ENCODE measurements around the gene CMC1. TPM values are rescaled to one million over a fixed set of nuclear protein-coding genes. Genes with fewer than 3 reads are reported as not detected.

Gene CMC1
- total and polyA plus RNA-seq, 9 of the 15 experiments (the other 6 are each of a cell fraction or from before 2014, with no cell fraction given), result 15.9 to 74.6 (median 48.9) TPM

DNA sequence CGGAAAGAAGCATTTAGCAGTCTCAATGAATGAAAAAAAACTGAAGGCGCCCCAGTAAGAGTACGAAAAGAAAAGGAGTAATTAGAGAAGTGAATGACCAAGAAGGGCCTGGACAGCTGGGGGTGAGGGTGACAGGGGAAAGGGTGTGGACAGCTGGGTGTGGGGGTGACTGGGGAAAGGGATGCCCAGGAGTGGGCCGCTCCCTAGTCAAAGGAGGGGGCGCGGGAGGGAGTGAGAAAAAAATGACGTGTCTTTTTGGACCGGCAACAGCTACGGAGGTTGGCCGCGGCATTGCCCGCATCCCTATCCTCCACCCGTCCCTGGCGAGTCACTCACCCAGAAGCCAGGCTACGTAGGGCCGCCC is 106.8 kb downstream of the CMC1 start (continued):
- TF ChIP-seq HNRNPL (IDR thresholded peaks at IDR 0.05; ENCODE audit: low read depth, low read length), result no peak
- peak; percentile 35; the same call in 1 of the 2 replicates for TF ChIP-seq SMARCE1 (IDR thresholded peaks at IDR 0.05)
- no peak for TF ChIP-seq LCOR (CRISPR knock-in tag; IDR thresholded peaks at IDR 0.05)
- peak; percentile 67 for TF ChIP-seq EGR1 (conservative IDR thresholded peaks at IDR 0.05)
- TF ChIP-seq, protein P1, sequence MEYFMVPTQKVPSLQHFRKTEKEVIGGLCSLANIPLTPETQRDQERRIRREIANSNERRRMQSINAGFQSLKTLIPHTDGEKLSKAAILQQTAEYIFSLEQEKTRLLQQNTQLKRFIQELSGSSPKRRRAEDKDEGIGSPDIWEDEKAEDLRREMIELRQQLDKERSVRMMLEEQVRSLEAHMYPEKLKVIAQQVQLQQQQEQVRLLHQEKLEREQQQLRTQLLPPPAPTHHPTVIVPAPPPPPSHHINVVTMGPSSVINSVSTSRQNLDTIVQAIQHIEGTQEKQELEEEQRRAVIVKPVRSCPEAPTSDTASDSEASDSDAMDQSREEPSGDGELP (CRISPR knock-in tag; IDR thresholded peaks at IDR 0.05; ENCODE audit: borderline replicate concordance), result peak; percentile 64; the same call in 1 of the 2 replicates
- no peak for TF ChIP-seq U2AF1 (optimal IDR thresholded peaks at IDR 0.05; ENCODE audit: low read depth, low read length)
- TF ChIP-seq ZNF561 (CRISPR knock-in tag; conservative IDR thresholded peaks at IDR 0.05), result no peak
- no peak for TF ChIP-seq ARID3A (IDR thresholded peaks at IDR 0.05; ENCODE audit: borderline replicate concordance, low read depth, low read length)
- TF ChIP-seq MBD1 (CRISPR knock-in tag; IDR thresholded peaks at IDR 0.05), result no peak
- TF ChIP-seq MYC (IDR thresholded peaks at IDR 0.05; ENCODE audit: low read depth, low read length), result no peak
- no peak for TF ChIP-seq MYC (CRISPR knock-in tag; IDR thresholded peaks at IDR 0.05; ENCODE audit: borderline replicate concordance, low read depth)
- TF ChIP-seq FOXP1 (CRISPR knock-in tag; IDR thresholded peaks at IDR 0.05), result no peak
- TF ChIP-seq GATAD2B (IDR thresholded peaks at IDR 0.05; ENCODE audit: borderline replicate concordance), result 0 out of 2 replicates have a peak, but pooled peaks have one; percentile 11
- 0 out of 2 replicates have a peak, but pooled peaks have one; percentile 11 for TF ChIP-seq MTA3 (IDR thresholded peaks at IDR 0.05; ENCODE audit: borderline replicate concordance)
- TF ChIP-seq ATF6 (CRISPR knock-in tag; IDR thresholded peaks at IDR 0.05), result 0 out of 2 replicates have a peak, but pooled peaks have one; percentile 0
- peak; percentile 59 for TF ChIP-seq CHD1 (IDR thresholded peaks at IDR 0.05; ENCODE audit: low read length)
- TF ChIP-seq ARID1B (IDR thresholded peaks at IDR 0.05), result 0 out of 2 replicates have a peak, but pooled peaks have one; percentile 7
- TF ChIP-seq, protein P2, sequence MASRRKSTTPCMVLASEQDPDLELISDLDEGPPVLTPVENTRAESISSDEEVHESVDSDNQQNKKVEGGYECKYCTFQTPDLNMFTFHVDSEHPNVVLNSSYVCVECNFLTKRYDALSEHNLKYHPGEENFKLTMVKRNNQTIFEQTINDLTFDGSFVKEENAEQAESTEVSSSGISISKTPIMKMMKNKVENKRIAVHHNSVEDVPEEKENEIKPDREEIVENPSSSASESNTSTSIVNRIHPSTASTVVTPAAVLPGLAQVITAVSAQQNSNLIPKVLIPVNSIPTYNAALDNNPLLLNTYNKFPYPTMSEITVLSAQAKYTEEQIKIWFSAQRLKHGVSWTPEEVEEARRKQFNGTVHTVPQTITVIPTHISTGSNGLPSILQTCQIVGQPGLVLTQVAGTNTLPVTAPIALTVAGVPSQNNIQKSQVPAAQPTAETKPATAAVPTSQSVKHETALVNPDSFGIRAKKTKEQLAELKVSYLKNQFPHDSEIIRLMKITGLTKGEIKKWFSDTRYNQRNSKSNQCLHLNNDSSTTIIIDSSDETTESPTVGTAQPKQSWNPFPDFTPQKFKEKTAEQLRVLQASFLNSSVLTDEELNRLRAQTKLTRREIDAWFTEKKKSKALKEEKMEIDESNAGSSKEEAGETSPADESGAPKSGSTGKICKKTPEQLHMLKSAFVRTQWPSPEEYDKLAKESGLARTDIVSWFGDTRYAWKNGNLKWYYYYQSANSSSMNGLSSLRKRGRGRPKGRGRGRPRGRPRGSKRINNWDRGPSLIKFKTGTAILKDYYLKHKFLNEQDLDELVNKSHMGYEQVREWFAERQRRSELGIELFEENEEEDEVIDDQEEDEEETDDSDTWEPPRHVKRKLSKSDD (conservative IDR thresholded peaks at IDR 0.05; ENCODE audit: low read length), result no peak; the same call in 1 of the 2 replicates
- TF ChIP-seq ZNF408 (CRISPR knock-in tag; IDR thresholded peaks at IDR 0.05; ENCODE audit: low read depth), result no peak
- TF ChIP-seq RFX5 (IDR thresholded peaks at IDR 0.05; ENCODE audit: low read depth, low read length), result no peak
